ENCODE data around the gene KHDRBS2. TPM values are rescaled to one million over a fixed set of nuclear protein-coding genes. Genes with fewer than 3 reads are reported as not detected.

KHDRBS2 gene
- total RNA-seq, 1 experiment from 2014 or later, result not detected

DNA sequence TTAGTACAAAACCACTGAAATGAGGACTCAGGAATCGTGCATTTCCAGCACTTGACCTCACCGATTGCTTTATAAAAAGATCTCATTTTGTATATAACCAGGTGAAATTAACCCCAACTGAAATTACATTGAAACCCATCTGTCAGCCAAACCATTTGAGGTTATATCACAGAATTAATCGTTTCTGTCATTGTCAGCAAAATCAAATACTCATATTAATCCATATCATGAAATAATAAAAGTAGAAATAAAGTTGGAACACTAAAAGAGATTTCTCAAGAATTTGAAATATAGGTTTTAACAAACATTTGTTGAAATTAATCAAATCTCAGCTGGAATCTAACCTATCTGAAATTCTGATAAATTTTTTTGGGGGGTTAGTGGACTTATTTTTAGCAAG is 23.7 kb downstream of the KHDRBS2 start:
- CTCF ChIA-PET, result no interaction called here
- Histone ChIP-seq H3K27me3 (replicated peaks; ENCODE audit: insufficient read depth, low read depth, low read length, poor library complexity) (no peaks in the 10 kb centered on the region), H3K27ac (ENCODE audit: low read depth, low read length, poor library complexity, severe bottlenecking) (no peak overlapping the region), H3K4me1 (ENCODE audit: insufficient read depth, low read length, poor library complexity, severe bottlenecking) (no peaks in the 10 kb centered on the region), H3K9me3 (ENCODE audit: low read depth, low read length, poor library complexity, severe bottlenecking) (peaks cover 8% of the 10 kb centered on the region), H3K36me3 (ENCODE audit: insufficient read depth, low read length, poor library complexity, severe bottlenecking) (no peaks in the 10 kb centered on the region), H3K4me3 (ENCODE audit: low read depth, low read length, poor library complexity, severe bottlenecking) (no peak overlapping the region)
- no TSS peak for BruUV-seq (replicated peaks)
- no peak for TF ChIP-seq EZH2 (IDR thresholded peaks at IDR 0.05; ENCODE audit: borderline replicate concordance, low read depth, low read length, poor library complexity, severe bottlenecking)
- TF ChIP-seq, protein P1, sequence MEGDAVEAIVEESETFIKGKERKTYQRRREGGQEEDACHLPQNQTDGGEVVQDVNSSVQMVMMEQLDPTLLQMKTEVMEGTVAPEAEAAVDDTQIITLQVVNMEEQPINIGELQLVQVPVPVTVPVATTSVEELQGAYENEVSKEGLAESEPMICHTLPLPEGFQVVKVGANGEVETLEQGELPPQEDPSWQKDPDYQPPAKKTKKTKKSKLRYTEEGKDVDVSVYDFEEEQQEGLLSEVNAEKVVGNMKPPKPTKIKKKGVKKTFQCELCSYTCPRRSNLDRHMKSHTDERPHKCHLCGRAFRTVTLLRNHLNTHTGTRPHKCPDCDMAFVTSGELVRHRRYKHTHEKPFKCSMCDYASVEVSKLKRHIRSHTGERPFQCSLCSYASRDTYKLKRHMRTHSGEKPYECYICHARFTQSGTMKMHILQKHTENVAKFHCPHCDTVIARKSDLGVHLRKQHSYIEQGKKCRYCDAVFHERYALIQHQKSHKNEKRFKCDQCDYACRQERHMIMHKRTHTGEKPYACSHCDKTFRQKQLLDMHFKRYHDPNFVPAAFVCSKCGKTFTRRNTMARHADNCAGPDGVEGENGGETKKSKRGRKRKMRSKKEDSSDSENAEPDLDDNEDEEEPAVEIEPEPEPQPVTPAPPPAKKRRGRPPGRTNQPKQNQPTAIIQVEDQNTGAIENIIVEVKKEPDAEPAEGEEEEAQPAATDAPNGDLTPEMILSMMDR (conservative IDR thresholded peaks at IDR 0.05; ENCODE audit: low read depth, low read length), result no peak
- no peak for DNase-seq (ENCODE audit: low spot score)
- POLR2A ChIA-PET (ENCODE audit: low non-redundant PET), result no interaction called here
- intact Hi-C loops (cut with micrococcal nuclease; ENCODE audit: unreplicated experiment), result no loop called here

DNA sequence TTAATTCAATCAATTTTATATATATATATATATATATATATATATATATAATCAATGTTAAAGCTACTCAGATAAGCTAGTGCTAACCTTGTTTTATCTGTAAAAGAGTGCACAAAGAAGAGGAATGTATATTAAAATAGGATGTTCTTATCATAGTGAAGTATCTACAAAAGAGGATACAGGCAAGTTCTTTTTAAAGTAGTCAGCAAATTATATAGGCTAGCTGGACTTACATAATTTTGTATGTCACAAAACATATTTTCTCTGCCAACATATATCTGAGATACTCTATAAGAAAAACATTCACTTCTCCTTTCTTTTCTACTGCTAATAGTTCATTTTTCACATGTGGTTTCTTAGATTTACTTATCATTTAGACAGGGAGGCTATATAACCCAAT is 39.9 kb downstream of the KHDRBS2 start:
- H3K36me3 ChIP-seq (ENCODE audit: insufficient read depth, low read length, poor library complexity, severe bottlenecking), result no peaks in the 10 kb centered on the region
- intact Hi-C loops (cut with micrococcal nuclease; ENCODE audit: unreplicated experiment), result no loop called here
- H3K27ac ChIP-seq (ENCODE audit: low read depth, low read length, poor library complexity, severe bottlenecking), result no peak overlapping the region
- peaks cover 15% of the 10 kb centered on the region for H3K9me3 ChIP-seq (ENCODE audit: low read depth, low read length, poor library complexity, severe bottlenecking)
- ChIA-PET CTCF (no interaction called here), POLR2A (ENCODE audit: low non-redundant PET) (no interaction called here)
- no peak overlapping the region for H3K4me3 ChIP-seq (ENCODE audit: low read depth, low read length, poor library complexity, severe bottlenecking)
- no peak for DNase-seq (ENCODE audit: low spot score)
- no peak for TF ChIP-seq EZH2 (IDR thresholded peaks at IDR 0.05; ENCODE audit: borderline replicate concordance, low read depth, low read length, poor library complexity, severe bottlenecking)
- TF ChIP-seq, protein P1 (conservative IDR thresholded peaks at IDR 0.05; ENCODE audit: low read depth, low read length), result no peak
- H3K4me1 ChIP-seq (ENCODE audit: insufficient read depth, low read length, poor library complexity, severe bottlenecking), result no peaks in the 10 kb centered on the region
- no peaks in the 10 kb centered on the region for H3K27me3 ChIP-seq (replicated peaks; ENCODE audit: insufficient read depth, low read depth, low read length, poor library complexity)
- no TSS peak for BruUV-seq (replicated peaks)

DNA sequence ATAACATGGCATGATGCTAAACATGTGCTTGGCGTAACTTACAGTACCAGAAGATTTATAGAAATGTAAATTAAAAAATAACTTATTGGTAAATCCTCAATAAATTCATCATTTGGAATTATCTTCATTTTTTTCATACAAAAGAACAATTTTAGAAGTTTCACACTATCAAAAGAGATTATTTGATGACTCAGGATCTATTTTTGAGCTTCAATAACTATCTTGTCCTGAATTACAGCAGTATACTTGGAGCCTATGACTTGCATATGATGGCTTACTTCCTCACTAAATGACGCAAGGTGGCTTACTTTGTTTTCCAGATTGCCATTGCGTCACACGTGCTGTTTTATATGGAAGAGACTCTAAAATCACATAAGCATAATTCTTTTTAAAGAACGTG is 49.2 kb downstream of the KHDRBS2 start:
- intact Hi-C loops (cut with micrococcal nuclease; ENCODE audit: unreplicated experiment), result no loop called here
- ChIA-PET POLR2A (ENCODE audit: low non-redundant PET) (no interaction called here), CTCF (no interaction called here)
- no peak for DNase-seq (ENCODE audit: low spot score)
- Histone ChIP-seq H3K27me3 (replicated peaks; ENCODE audit: insufficient read depth, low read depth, low read length, poor library complexity) (no peaks in the 10 kb centered on the region), H3K9me3 (ENCODE audit: low read depth, low read length, poor library complexity, severe bottlenecking) (peaks cover 29% of the 10 kb centered on the region), H3K36me3 (ENCODE audit: insufficient read depth, low read length, poor library complexity, severe bottlenecking) (no peaks in the 10 kb centered on the region), H3K4me1 (ENCODE audit: insufficient read depth, low read length, poor library complexity, severe bottlenecking) (no peaks in the 10 kb centered on the region), H3K27ac (ENCODE audit: low read depth, low read length, poor library complexity, severe bottlenecking) (no peak overlapping the region), H3K4me3 (ENCODE audit: low read depth, low read length, poor library complexity, severe bottlenecking) (no peak overlapping the region)
- TF ChIP-seq, protein P1 (conservative IDR thresholded peaks at IDR 0.05; ENCODE audit: low read depth, low read length), result no peak
- TF ChIP-seq EZH2 (IDR thresholded peaks at IDR 0.05; ENCODE audit: borderline replicate concordance, low read depth, low read length, poor library complexity, severe bottlenecking), result no peak
- no TSS peak for BruUV-seq (replicated peaks)
